ENCODE results near the gene FXYD5. TPM values are rescaled to one million over a fixed set of nuclear protein-coding genes. Genes with fewer than 3 reads are reported as not detected.

The FXYD5 gene
- total RNA-seq, 1 donor from 2014 or later = 81.0 TPM

GRCh38 chr19:35134601-35135242, 19.8 kb upstream of the FXYD5 start, which contains the start of gene LGI4:
LGI4 (minus strand) TSS chr19:35135059; CDS start chr19:35134680, 379 bp downstream.
- H3K4me1 Mint-ChIP-seq (ENCODE audit: unreplicated experiment) = peaks cover 15% of the 10 kb centered on the region
- H3K36me3 Mint-ChIP-seq (ENCODE audit: unreplicated experiment) = no peaks in the 10 kb centered on the region
- no peak within 1 kb of the TSS for H3K4me3 Mint-ChIP-seq (ENCODE audit: unreplicated experiment)
- DNase-seq (ENCODE audit: extremely low spot score, unreplicated experiment) = no peak
- TF ChIP-seq, protein P1, sequence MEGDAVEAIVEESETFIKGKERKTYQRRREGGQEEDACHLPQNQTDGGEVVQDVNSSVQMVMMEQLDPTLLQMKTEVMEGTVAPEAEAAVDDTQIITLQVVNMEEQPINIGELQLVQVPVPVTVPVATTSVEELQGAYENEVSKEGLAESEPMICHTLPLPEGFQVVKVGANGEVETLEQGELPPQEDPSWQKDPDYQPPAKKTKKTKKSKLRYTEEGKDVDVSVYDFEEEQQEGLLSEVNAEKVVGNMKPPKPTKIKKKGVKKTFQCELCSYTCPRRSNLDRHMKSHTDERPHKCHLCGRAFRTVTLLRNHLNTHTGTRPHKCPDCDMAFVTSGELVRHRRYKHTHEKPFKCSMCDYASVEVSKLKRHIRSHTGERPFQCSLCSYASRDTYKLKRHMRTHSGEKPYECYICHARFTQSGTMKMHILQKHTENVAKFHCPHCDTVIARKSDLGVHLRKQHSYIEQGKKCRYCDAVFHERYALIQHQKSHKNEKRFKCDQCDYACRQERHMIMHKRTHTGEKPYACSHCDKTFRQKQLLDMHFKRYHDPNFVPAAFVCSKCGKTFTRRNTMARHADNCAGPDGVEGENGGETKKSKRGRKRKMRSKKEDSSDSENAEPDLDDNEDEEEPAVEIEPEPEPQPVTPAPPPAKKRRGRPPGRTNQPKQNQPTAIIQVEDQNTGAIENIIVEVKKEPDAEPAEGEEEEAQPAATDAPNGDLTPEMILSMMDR (IDR thresholded peaks at IDR 0.05) = no peak
- no peak within 1 kb of the TSS for H3K27ac Mint-ChIP-seq (ENCODE audit: unreplicated experiment)
- peaks cover 16% of the 10 kb centered on the region for H3K27me3 Mint-ChIP-seq (ENCODE audit: unreplicated experiment)
- no peaks in the 10 kb centered on the region for H3K9me3 Mint-ChIP-seq (ENCODE audit: unreplicated experiment)

- TF ChIP-seq, protein P1 (IDR thresholded peaks at IDR 0.05) = peak; percentile 94
- H3K27me3 Mint-ChIP-seq (ENCODE audit: unreplicated experiment) = peaks cover 16% of the 10 kb centered on the region
- no peak for DNase-seq (ENCODE audit: extremely low spot score, unreplicated experiment)
- H3K4me3 Mint-ChIP-seq (ENCODE audit: unreplicated experiment) = no peak overlapping the region
- no peak overlapping the region for H3K27ac Mint-ChIP-seq (ENCODE audit: unreplicated experiment)
- no peaks in the 10 kb centered on the region for H3K9me3 Mint-ChIP-seq (ENCODE audit: unreplicated experiment)
- H3K4me1 Mint-ChIP-seq (ENCODE audit: unreplicated experiment) = peaks cover 17% of the 10 kb centered on the region
- H3K36me3 Mint-ChIP-seq (ENCODE audit: unreplicated experiment) = no peaks in the 10 kb centered on the region
Measured at GRCh38 chr19:35135389-35135909, 19.1 kb upstream of the FXYD5 start.

DNA sequence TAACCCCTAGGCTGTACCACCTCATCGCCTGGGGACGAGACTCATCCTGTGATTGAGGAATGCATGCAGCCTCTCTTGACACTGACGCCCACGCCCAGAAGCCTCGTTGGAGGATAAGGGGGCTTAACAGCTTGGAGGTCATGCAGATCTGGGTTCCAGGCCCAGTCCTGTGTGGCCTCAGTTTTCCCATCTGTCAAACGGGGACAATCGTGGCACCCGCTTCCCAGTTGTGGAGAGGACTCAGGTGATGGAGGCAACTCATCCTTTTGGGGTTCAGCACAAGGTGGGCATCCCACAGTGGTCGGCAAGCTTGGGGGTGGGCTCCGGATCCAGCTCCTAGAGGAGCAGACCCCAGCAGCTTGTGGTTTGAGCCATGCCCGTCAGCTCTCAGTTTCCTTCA, 18.3 kb upstream of the FXYD5 start:
- no peak overlapping the region for H3K4me3 Mint-ChIP-seq (ENCODE audit: unreplicated experiment)
- no peak for DNase-seq (ENCODE audit: extremely low spot score, unreplicated experiment)
- no peaks in the 10 kb centered on the region for H3K36me3 Mint-ChIP-seq (ENCODE audit: unreplicated experiment)
- H3K27ac Mint-ChIP-seq (ENCODE audit: unreplicated experiment) = no peak overlapping the region
- peaks cover 15% of the 10 kb centered on the region for H3K27me3 Mint-ChIP-seq (ENCODE audit: unreplicated experiment)
- TF ChIP-seq, protein P1 (IDR thresholded peaks at IDR 0.05) = no peak
- H3K9me3 Mint-ChIP-seq (ENCODE audit: unreplicated experiment) = no peaks in the 10 kb centered on the region
- H3K4me1 Mint-ChIP-seq (ENCODE audit: unreplicated experiment) = peaks cover 22% of the 10 kb centered on the region

- no peak for DNase-seq (ENCODE audit: extremely low spot score, unreplicated experiment)
- Mint-ChIP-seq H3K36me3 (ENCODE audit: unreplicated experiment) (no peaks in the 10 kb centered on the region), H3K9me3 (ENCODE audit: unreplicated experiment) (no peaks in the 10 kb centered on the region), H3K4me3 (ENCODE audit: unreplicated experiment) (no peak overlapping the region), H3K27me3 (ENCODE audit: unreplicated experiment) (peaks cover 24% of the 10 kb centered on the region), H3K4me1 (ENCODE audit: unreplicated experiment) (peaks cover 31% of the 10 kb centered on the region), H3K27ac (ENCODE audit: unreplicated experiment) (no peak overlapping the region)
- TF ChIP-seq, protein P1 (IDR thresholded peaks at IDR 0.05) = no peak
Measured at GRCh38 chr19:35136977-35137702, 17.4 kb upstream of the FXYD5 start.

GRCh38 chr19:35138305-35138892, 16.1 kb upstream of the FXYD5 start, which contains the start of gene FXYD1:
FXYD1 (plus strand) TSS chr19:35138824; CDS start chr19:35140080, 1,256 bp downstream.
- Mint-ChIP-seq H3K27ac (ENCODE audit: unreplicated experiment) (peak within 1 kb of the TSS; percentile 38), H3K4me1 (ENCODE audit: unreplicated experiment) (peaks cover 34% of the 10 kb centered on the region), H3K27me3 (ENCODE audit: unreplicated experiment) (peaks cover 20% of the 10 kb centered on the region), H3K4me3 (ENCODE audit: unreplicated experiment) (no peak within 1 kb of the TSS), H3K9me3 (ENCODE audit: unreplicated experiment) (no peaks in the 10 kb centered on the region), H3K36me3 (ENCODE audit: unreplicated experiment) (no peaks in the 10 kb centered on the region)
- no peak for DNase-seq (ENCODE audit: extremely low spot score, unreplicated experiment)
- TF ChIP-seq, protein P1 (IDR thresholded peaks at IDR 0.05) = no peak

Measured in osteocyte (in vitro differentiated cells).